GM06990 (cell line): ENCODE results near the gene DOCK4.

Source experiments
- DNase-seq: peaks from one replicate; pipeline ENCODE4 v3.0.0-alpha.2; 2011; ENCODE audit not compliant: insufficient read length; ENCODE audit errors: extremely low read depth
- H3K27me3 ChIP-seq: replicated peaks from 2 replicates; pipeline ENCODE4 v1.6.0; 2011; ENCODE audit warnings: low read length; ENCODE audit not compliant: control insufficient read depth, insufficient read depth
- H3K36me3 ChIP-seq: 2 replicates; pipeline ENCODE4 v1.5.1; 2011; ENCODE audit warnings: low read length; ENCODE audit not compliant: control insufficient read depth, insufficient read depth
- H3K4me3 ChIP-seq: replicated peaks from 2 replicates; pipeline ENCODE4 v1.5.1; 2011; ENCODE audit warnings: low read depth, mild to moderate bottlenecking, control low read depth, low read length
- TF ChIP-seq, protein P1 (sequence below): IDR thresholded peaks from 2 replicates; pipeline ENCODE4 v1.5.1; 2011; ENCODE audit warnings: low read length, control low read depth, mild to moderate bottlenecking, inconsistent platforms; ENCODE audit not compliant: insufficient read depth, poor library complexity, severe bottlenecking

DOCK4 gene

DNA sequence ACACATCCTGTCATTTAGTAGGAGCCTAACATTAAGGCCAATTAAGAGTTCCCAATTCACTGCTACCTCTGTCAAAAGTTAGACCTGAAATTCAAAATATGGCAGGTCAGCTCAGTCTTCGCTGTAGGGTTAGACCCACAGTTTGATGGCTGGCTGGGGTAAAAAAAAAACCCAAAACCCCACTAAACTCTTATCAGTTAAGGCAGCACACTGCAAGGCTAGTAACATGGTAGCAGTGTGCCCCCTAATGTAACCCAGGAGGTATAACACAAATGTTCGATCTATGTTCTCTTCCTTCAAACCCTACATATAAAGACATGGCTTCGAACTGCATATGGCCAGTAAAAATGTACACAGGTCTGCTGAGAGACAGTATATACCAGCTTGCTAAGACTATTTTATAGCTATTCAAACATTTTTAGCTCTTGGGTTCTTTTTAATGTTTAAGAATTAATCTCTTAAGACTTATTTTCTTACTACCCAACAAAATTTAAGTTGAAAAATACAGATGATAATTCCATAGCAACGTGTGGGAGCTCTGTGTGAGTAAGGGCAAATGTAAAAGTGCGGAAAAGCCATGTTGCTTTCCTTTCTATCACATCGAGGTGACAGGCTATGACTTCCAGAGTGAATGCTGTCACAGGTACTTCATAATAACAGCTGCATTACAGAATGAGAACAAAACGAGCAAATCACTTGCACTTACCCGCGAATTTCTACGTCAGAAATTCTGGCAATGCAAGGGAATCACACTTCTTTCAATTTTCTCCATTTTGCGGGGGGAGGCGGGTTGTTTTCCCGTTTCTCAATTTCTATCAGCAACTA lies 475.5 kb downstream of the DOCK4 start:
- TF ChIP-seq, protein P1, sequence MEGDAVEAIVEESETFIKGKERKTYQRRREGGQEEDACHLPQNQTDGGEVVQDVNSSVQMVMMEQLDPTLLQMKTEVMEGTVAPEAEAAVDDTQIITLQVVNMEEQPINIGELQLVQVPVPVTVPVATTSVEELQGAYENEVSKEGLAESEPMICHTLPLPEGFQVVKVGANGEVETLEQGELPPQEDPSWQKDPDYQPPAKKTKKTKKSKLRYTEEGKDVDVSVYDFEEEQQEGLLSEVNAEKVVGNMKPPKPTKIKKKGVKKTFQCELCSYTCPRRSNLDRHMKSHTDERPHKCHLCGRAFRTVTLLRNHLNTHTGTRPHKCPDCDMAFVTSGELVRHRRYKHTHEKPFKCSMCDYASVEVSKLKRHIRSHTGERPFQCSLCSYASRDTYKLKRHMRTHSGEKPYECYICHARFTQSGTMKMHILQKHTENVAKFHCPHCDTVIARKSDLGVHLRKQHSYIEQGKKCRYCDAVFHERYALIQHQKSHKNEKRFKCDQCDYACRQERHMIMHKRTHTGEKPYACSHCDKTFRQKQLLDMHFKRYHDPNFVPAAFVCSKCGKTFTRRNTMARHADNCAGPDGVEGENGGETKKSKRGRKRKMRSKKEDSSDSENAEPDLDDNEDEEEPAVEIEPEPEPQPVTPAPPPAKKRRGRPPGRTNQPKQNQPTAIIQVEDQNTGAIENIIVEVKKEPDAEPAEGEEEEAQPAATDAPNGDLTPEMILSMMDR: peak; percentile 70
- no peaks in the 10 kb centered on the region for H3K36me3 ChIP-seq
- no peaks in the 10 kb centered on the region for H3K27me3 ChIP-seq
- no peak for DNase-seq
- no peak overlapping the region for H3K4me3 ChIP-seq

DNA sequence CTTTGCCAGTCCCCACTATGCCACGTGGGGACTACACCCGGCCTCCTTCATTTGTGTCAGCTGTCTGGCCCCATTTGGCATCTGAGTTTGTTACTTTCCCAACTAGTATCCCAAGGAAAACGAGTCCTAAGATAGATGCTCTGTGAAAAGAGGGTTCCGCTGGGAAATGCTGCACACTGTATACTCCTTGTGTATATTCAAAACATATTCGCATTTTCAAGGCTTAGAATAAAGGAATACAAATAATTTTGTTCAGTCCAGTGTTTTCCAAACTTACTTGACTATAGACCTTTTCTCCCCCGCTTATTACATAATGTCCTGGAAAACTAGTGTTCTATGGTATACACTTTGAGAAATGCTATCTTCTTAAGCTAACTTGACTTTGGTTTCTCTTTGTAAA lies 476.1 kb downstream of the DOCK4 start:
- no peak overlapping the region for H3K4me3 ChIP-seq
- TF ChIP-seq, protein P1: no peak
- no peak for DNase-seq

DNA sequence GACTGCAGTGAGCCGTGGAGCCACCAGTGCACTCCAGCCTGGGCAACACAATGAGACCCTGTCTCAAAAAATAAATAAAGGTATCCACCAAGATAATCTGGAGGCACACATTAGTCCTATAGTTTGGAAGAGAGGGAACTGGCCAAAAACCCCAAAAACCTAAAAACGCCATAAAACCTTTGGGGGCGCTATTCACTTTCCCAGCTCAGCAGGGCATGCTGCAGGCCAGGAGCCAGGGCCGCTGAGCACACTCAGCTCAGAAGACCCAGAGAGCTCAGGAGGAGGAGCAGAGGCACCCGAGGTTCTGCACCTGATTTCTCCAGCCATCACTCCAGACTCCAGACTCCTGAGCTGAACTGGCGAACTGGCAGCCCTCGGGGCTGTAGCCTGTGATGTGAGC lies 476.7 kb downstream of the DOCK4 start:
- no peak overlapping the region for H3K4me3 ChIP-seq
- H3K27me3 ChIP-seq: no peaks in the 10 kb centered on the region
- TF ChIP-seq, protein P1: peak; percentile 10
- no peaks in the 10 kb centered on the region for H3K36me3 ChIP-seq
- DNase-seq: no peak

More for the DNA sequence above, 476.1 kb downstream of the DOCK4 start:
- H3K36me3 ChIP-seq: no peaks in the 10 kb centered on the region
- H3K27me3 ChIP-seq: no peaks in the 10 kb centered on the region

DNA sequence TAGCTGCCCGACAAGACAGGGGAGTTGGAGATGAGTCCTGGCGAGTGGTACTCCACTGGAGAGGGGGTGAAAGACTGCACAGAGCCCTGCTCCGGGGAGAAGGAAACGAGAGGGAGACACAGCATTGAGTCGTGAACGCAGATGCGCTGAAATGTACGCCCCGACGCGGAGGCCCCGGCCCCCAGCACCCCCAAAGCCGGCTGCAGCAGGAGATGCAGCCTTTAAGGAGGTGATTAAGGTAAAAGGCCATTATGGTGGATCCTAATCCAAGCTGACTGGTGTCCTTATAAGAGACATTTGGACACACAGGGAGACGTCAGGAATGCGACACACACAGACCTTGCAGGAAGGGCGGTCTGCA lies 477.6 kb downstream of the DOCK4 start:
- DNase-seq: no peak
- TF ChIP-seq, protein P1: no peak
- Histone ChIP-seq H3K36me3 (no peaks in the 10 kb centered on the region), H3K27me3 (no peaks in the 10 kb centered on the region), H3K4me3 (no peak overlapping the region)

DNA sequence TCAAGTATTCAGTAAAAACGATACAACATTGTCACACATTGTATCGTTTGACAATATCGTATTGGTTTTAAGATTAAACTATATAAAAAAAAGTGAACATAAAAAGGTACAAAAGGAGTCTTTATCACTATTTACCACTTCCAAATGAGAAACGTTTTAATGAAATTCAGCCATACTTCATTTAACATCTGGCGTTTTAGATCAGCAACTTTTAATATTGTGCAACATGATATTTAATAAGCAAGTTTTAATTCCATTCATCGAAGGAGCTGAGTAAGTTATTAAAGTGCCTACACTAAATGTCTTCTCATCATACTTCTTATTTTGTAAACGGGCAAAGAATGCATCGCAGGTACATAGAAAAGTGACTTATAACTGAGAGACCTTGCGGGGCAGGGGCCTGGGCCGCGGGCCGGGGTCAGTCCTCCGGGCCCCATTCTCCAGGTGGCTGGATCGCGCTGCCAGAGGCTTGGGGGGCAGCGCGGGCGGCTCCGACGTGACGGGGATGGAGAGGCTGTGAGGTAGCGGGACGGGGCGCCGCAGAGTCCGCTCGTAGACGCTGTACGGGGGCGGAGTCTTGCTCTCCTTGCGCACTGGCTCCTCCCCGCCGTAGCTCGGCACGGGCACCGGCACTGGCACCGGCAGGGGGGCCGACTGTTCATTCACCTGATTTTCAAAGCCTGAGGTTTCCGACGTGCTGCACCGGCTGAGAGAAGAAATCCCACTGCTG lies 478.1 kb downstream of the DOCK4 start:
- H3K36me3 ChIP-seq: no peaks in the 10 kb centered on the region
- TF ChIP-seq, protein P1: no peak
- no peak for DNase-seq
- no peaks in the 10 kb centered on the region for H3K27me3 ChIP-seq
- no peak overlapping the region for H3K4me3 ChIP-seq
